Stomach (tissue), 9 donors: ENCODE measurements around the gene DIS3L2. TPM values are rescaled to one million over a fixed set of nuclear protein-coding genes. Genes with fewer than 3 reads are reported as not detected.

ENCODE experiments used
- DNase-seq, 2 donors: peaks; one replicate each; pipeline versions ENCODE4 v3.0.0 to v3.0.0-alpha.2; 2013 to 2019
- H3K27ac ChIP-seq, 5 donors: fragments of 200-600 bp in 4 of 5; sonication (generic) in 4 of 5; one replicate each; pipeline ENCODE4 v1.5.1; 2013 to 2019; ENCODE audit warnings: mild to moderate bottlenecking in 1 of 5, moderate library complexity in 1 of 5
- H3K27me3 ChIP-seq, 3 donors: fragments of 200-600 bp; sonication (generic); one replicate each; pipeline ENCODE4 v1.5.1; 2017 to 2019; ENCODE audit warnings: mixed run types in 1 of 3
- H3K36me3 ChIP-seq, 4 donors: fragments of 200-600 bp; sonication (generic); 1 replicate in 3 of 4; 2 replicates in 1 of 4; pipeline ENCODE4 v1.5.1; 2016 to 2019
- H3K4me1 ChIP-seq, 4 donors: fragments of 200-600 bp; sonication (generic); one replicate each; pipeline ENCODE4 v1.5.1; 2016 to 2019
- H3K4me3 ChIP-seq, 4 donors: fragments of 200-600 bp; sonication (generic) in 3 of 4; one replicate each; pipeline ENCODE4 v1.5.1; 2016 to 2019; ENCODE audit warnings: mild to moderate bottlenecking in 1 of 4
- H3K9me3 ChIP-seq, 4 donors: fragments of 200-600 bp; sonication (generic); one replicate each; pipeline ENCODE4 v1.5.1; 2016 to 2019
- CTCF ChIP-seq, 7 experiments: fragments of 450-650 bp in 4 of 7; fragments of 200-600 bp in 3 of 7; sonication (generic) in 3 of 7; IDR thresholded peaks; one replicate each; pipeline ENCODE4 v1.5.1; 2016 to 2019; ENCODE audit warnings: antibody characterized with exemption in 7 of 7, control low read depth in 2 of 7, mild to moderate bottlenecking in 1 of 7
- EP300 ChIP-seq: sonication (generic); formaldehyde crosslinking; IDR thresholded peaks from one replicate; pipeline ENCODE4 v1.6.1; 2017; ENCODE audit warnings: antibody characterized with exemption
- POLR2A ChIP-seq, 4 donors: fragments of 450-650 bp; IDR thresholded peaks; one replicate each; pipeline ENCODE4 v1.6.1; 2016; ENCODE audit warnings: antibody characterized with exemption in 4 of 4, control low read depth in 2 of 4, mild to moderate bottlenecking in 1 of 4, moderate library complexity in 1 of 4
- POLR2AphosphoS5 ChIP-seq, 3 donors: sonication (generic); formaldehyde crosslinking; IDR thresholded peaks; one replicate each; pipeline ENCODE4 v1.6.1; 2016; ENCODE audit warnings: antibody characterized with exemption in 3 of 3
- WGBS, 5 donors: extraction: QIAGEN DNeasy Blood & Tissue Kit in 3 of 5; methylation state at CpG; one replicate each; pipeline versions ENCODE4 v1.1.5 to v1.1.7; 2013 to 2018; 5-methylcytosine and 5-hydroxymethylcytosine counted together
- intact Hi-C: fragments of 100-400 bp; cut with DNase I; formaldehyde crosslinking; loops from one replicate; pipeline ENCODE4 v1.15.1; 2023; ENCODE audit warnings: low total_unique reads
- polyA plus RNA-seq, 3 donors: library from polyadenylated mRNA; stranded (reverse); fragments of 200-250 nt; gene quantifications; one replicate each; pipeline ENCODE4 v1.2.3, GENCODE V29; 2013
- total RNA-seq, 5 donors: library from RNA; depleted of rRNA; stranded (reverse); fragments of >200 nt; gene quantifications; one replicate each; pipeline versions ENCODE4 v1.1.0 to v1.2.3, GENCODE V29; 2014 to 2016
- donor health status: healthy with polysubstance abuse.
- donor health status: Bipolar disorder and iron deficiency.
- donor health status: healthy.

DIS3L2 gene
- total and polyA plus RNA-seq, 8 donors: 10.4 to 124 (median 26.8) TPM

GRCh38 chr2:231922311-231923009 is 39.1 kb upstream of the DIS3L2 start:
- Histone ChIP-seq H3K36me3 (no peaks in the 10 kb centered on the region), H3K27ac (no peak overlapping the region), H3K27me3 (peaks cover 6 to 81% (median 49%) of the 10 kb centered on the region in 3 donors), H3K4me1 (peaks cover 24 to 32% (median 30%) of the 10 kb centered on the region in 4 donors), H3K4me3 (no peak overlapping the region), H3K9me3 (no peaks in the 10 kb centered on the region)
- intact Hi-C loops: loop anchor here (10.0 kb wide), 2 partner anchors 212 to 402 kb away; no protein-coding TSS in a partner anchor
- DNase-seq: no peak
- no peak for TF ChIP-seq CTCF (IDR thresholded peaks at IDR 0.05)
- TF ChIP-seq EP300: no peak
- no peak for TF ChIP-seq POLR2AphosphoS5 (IDR thresholded peaks at IDR 0.05)
- no peak for TF ChIP-seq POLR2A (IDR thresholded peaks at IDR 0.05)
- WGBS, 5 donors: 84 to 87% (median 85%) methylated on average over 15 of the region's 15 CpGs

GRCh38 chr2:231923010-231923344 is 38.5 kb upstream of the DIS3L2 start:
- intact Hi-C loops: loop anchor here (10.0 kb wide), 2 partner anchors 212 to 402 kb away; no protein-coding TSS in a partner anchor
- H3K36me3 ChIP-seq: no peaks in the 10 kb centered on the region
- H3K9me3 ChIP-seq: no peaks in the 10 kb centered on the region
- WGBS, 5 donors: 50 to 85% (median 69%) methylated on average over 2 to 3 of the region's 3 CpGs
- H3K4me1 ChIP-seq: peaks cover 24 to 31% (median 29%) of the 10 kb centered on the region in 4 donors
- H3K27ac ChIP-seq: no peak overlapping the region
- DNase-seq: no peak
- H3K27me3 ChIP-seq: peaks cover 10 to 86% (median 53%) of the 10 kb centered on the region in 3 donors
- TF ChIP-seq EP300: no peak
- TF ChIP-seq POLR2AphosphoS5 (IDR thresholded peaks at IDR 0.05): no peak
- no peak for TF ChIP-seq CTCF (IDR thresholded peaks at IDR 0.05)
- no peak for TF ChIP-seq POLR2A (IDR thresholded peaks at IDR 0.05)
- H3K4me3 ChIP-seq: no peak overlapping the region

GRCh38 chr2:231923951-231924888 is 37.3 kb upstream of the DIS3L2 start:
- no peak for DNase-seq
- Histone ChIP-seq H3K36me3 (no peaks in the 10 kb centered on the region), H3K27ac (no peak overlapping the region), H3K9me3 (no peaks in the 10 kb centered on the region), H3K4me1 (peaks cover 24 to 31% (median 29%) of the 10 kb centered on the region in 4 donors), H3K4me3 (no peak overlapping the region), H3K27me3 (peaks cover 10 to 89% (median 59%) of the 10 kb centered on the region in 3 donors)
- intact Hi-C loops: loop anchor here (10.0 kb wide), 2 partner anchors 211 to 401 kb away; no protein-coding TSS in a partner anchor
- TF ChIP-seq POLR2AphosphoS5 (IDR thresholded peaks at IDR 0.05): no peak
- TF ChIP-seq EP300: no peak
- no peak for TF ChIP-seq CTCF (IDR thresholded peaks at IDR 0.05)
- TF ChIP-seq POLR2A (IDR thresholded peaks at IDR 0.05): no peak
- 62 to 72% (median 65%) methylated on average over 22 to 24 of the region's 24 CpGs for WGBS, 5 donors

- intact Hi-C loops: loop anchor here (10.0 kb wide), 2 partner anchors 210 to 400 kb away; no protein-coding TSS in a partner anchor
- H3K9me3 ChIP-seq: no peaks in the 10 kb centered on the region
- H3K36me3 ChIP-seq: no peaks in the 10 kb centered on the region
- peaks cover 24 to 33% (median 29%) of the 10 kb centered on the region in 4 donors for H3K4me1 ChIP-seq
- peak overlapping the region; percentile 42 to 56 (median 46) for H3K4me3 ChIP-seq
- 22 to 36% (median 31%) methylated on average over 6 to 8 of the region's 8 CpGs for WGBS, 5 donors
- peaks cover 10 to 95% (median 59%) of the 10 kb centered on the region in 3 donors for H3K27me3 ChIP-seq
- H3K27ac ChIP-seq: no peak overlapping the region
- TF ChIP-seq CTCF (IDR thresholded peaks at IDR 0.05): no peak
- no peak for TF ChIP-seq POLR2AphosphoS5 (IDR thresholded peaks at IDR 0.05)
- no peak for TF ChIP-seq EP300
- TF ChIP-seq POLR2A (IDR thresholded peaks at IDR 0.05): no peak
- no peak for DNase-seq
Observed at GRCh38 chr2:231924889-231925275, 36.6 kb upstream of the DIS3L2 start.
